Left renal cortex interstitium (tissue), 4 donors: ENCODE measurements around the gene ABTB2. TPM values are rescaled to one million over a fixed set of nuclear protein-coding genes. Genes with fewer than 3 reads are reported as not detected.

ENCODE experiments used
- DNase-seq, 4 donors: peaks; one replicate each; pipeline ENCODE4 v3.0.0-alpha.2; 2013; ENCODE audit warnings: low read depth in 4 of 4, low spot score in 2 of 4, missing footprints in 1 of 4
- polyA plus RNA-seq, 4 donors: library from polyadenylated mRNA; unstranded; fragments of 120-200 nt; gene quantifications; one replicate each; pipeline ENCODE4 v1.2.1, GENCODE V29; 2013; ENCODE audit not compliant: insufficient read length in 4 of 4

The ABTB2 gene
- polyA plus RNA-seq, 4 donors, result 6.4 to 12.9 (median 8.8) TPM

- DNase-seq, result no peak
Observed at GRCh38 chr11:34299284-34299972, 58.4 kb downstream of the ABTB2 start.

- no peak for DNase-seq
Observed at GRCh38 chr11:34298871-34299270, 58.9 kb downstream of the ABTB2 start.

- DNase-seq, result no peak
Observed at GRCh38 chr11:34296412-34296811, 61.4 kb downstream of the ABTB2 start.

- no peak for DNase-seq
Observed at GRCh38 chr11:34292546-34292945, 65.3 kb downstream of the ABTB2 start.

- DNase-seq, result no peak
Observed at GRCh38 chr11:34292111-34292510, 65.7 kb downstream of the ABTB2 start.

- DNase-seq, result no peak
Observed at GRCh38 chr11:34290926-34291325, 66.9 kb downstream of the ABTB2 start.

GRCh38 chr11:34288492-34288891, 69.3 kb downstream of the ABTB2 start:
- no peak for DNase-seq

GRCh38 chr11:34284811-34285481, 72.9 kb downstream of the ABTB2 start:
- DNase-seq, result no peak

GRCh38 chr11:34284156-34284555, 73.7 kb downstream of the ABTB2 start:
- no peak for DNase-seq

GRCh38 chr11:34280945-34281872, 76.6 kb downstream of the ABTB2 start:
- DNase-seq, result no peak

- no peak for DNase-seq
Observed at GRCh38 chr11:34278693-34279297, 79.0 kb downstream of the ABTB2 start.

GRCh38 chr11:34278175-34278574, 79.6 kb downstream of the ABTB2 start:
- no peak for DNase-seq

- DNase-seq, result no peak
Observed at GRCh38 chr11:34277171-34277570, 80.6 kb downstream of the ABTB2 start.

GRCh38 chr11:34276352-34276864, 81.4 kb downstream of the ABTB2 start:
- no peak for DNase-seq

GRCh38 chr11:34275486-34275885, 82.3 kb downstream of the ABTB2 start:
- DNase-seq, result no peak

- DNase-seq, result no peak
Observed at GRCh38 chr11:34274712-34275398, 83.0 kb downstream of the ABTB2 start.

GRCh38 chr11:34273099-34273498, 84.7 kb downstream of the ABTB2 start:
- no peak for DNase-seq

- DNase-seq, result no peak
Observed at GRCh38 chr11:34271727-34272126, 86.1 kb downstream of the ABTB2 start.

GRCh38 chr11:34270711-34271110, 87.1 kb downstream of the ABTB2 start:
- no peak for DNase-seq

GRCh38 chr11:34269694-34270245, 88.0 kb downstream of the ABTB2 start:
- no peak for DNase-seq
